Stimulated activated CD8-positive, alpha-beta memory T cell treated with anti-CD3 and anti-CD28 coated beads, Interleukin-2, amount 100 ng/mL, for 1 hour (primary cell): ENCODE results near the gene TNS1.

Source experiments
- DNase-seq, 2 donors: peaks; one replicate each; pipeline ENCODE4 v3.0.0-alpha.2; 2020; ENCODE audit warnings: low read depth in 2 of 2

TNS1 gene

GRCh38 chr2:217784996-217785543 is 217.7 kb downstream of the TNS1 start:
- DNase-seq, result no peak

- no peak for DNase-seq
These were observed 219.6 kb downstream of the TNS1 start for GRCh38 chr2:217783243-217783642.

- DNase-seq, result no peak
These were observed 224.9 kb downstream of the TNS1 start for GRCh38 chr2:217777906-217778305.

GRCh38 chr2:217776631-217777030 is 226.2 kb downstream of the TNS1 start:
- DNase-seq, result no peak

GRCh38 chr2:217775920-217776503 is 226.8 kb downstream of the TNS1 start:
- DNase-seq, result no peak

- no peak for DNase-seq
These were observed 228.6 kb downstream of the TNS1 start for GRCh38 chr2:217774232-217774631.

- no peak for DNase-seq
These were observed 229.3 kb downstream of the TNS1 start for GRCh38 chr2:217773539-217773938.

GRCh38 chr2:217766356-217766755 is 236.4 kb downstream of the TNS1 start:
- no peak for DNase-seq

- no peak for DNase-seq
These were observed 241.0 kb downstream of the TNS1 start for GRCh38 chr2:217761645-217762277.

GRCh38 chr2:217759991-217760390 is 242.8 kb downstream of the TNS1 start:
- DNase-seq, result no peak

GRCh38 chr2:217757108-217757463 is 245.7 kb downstream of the TNS1 start:
- DNase-seq, result no peak

- peak; percentile 34 to 45 for DNase-seq
These were observed 246.3 kb downstream of the TNS1 start for GRCh38 chr2:217756375-217757107.

- no peak for DNase-seq
These were observed 247.6 kb downstream of the TNS1 start for GRCh38 chr2:217755027-217755745.

GRCh38 chr2:217753460-217754200 is 249.2 kb downstream of the TNS1 start:
- no peak for DNase-seq

- no peak for DNase-seq
These were observed 249.9 kb downstream of the TNS1 start for GRCh38 chr2:217752714-217753459.

GRCh38 chr2:217751952-217752351 is 250.8 kb downstream of the TNS1 start:
- no peak for DNase-seq

GRCh38 chr2:217751192-217751591 is 251.6 kb downstream of the TNS1 start:
- DNase-seq, result no peak
